Left forelimb (tissue), 1 donor: ENCODE results near the gene CCNQ.

Experiments
- DNase-seq: peaks from one replicate; pipeline ENCODE4 v3.0.0-alpha.2; 2018; ENCODE audit warnings: low spot score

The CCNQ gene

GRCh38 chrX:153539171-153539978 lies 59.6 kb downstream of the CCNQ start:
- peak; percentile 69 for DNase-seq

- DNase-seq = no peak
Measured at GRCh38 chrX:153538424-153538823, 60.5 kb downstream of the CCNQ start.
